HG02840 (cell line): ENCODE measurements around the gene NFYB.
"Not testable (repeated sequence)": the region's sequence is repeated elsewhere in the genome, so short reads cannot be mapped to it uniquely, and the experiment has no call there.

ENCODE experiments used
- ATAC-seq: cut with Tn5 transposase; IDR thresholded peaks from one replicate; pipeline ENCODE4 v1.9.1; 2021; ENCODE audit warnings: mild to moderate bottlenecking, moderate library complexity, moderate number of reproducible peaks; ENCODE audit not compliant: unreplicated experiment, low FRiP score

The NFYB gene

GRCh38 chr12:104137902-104138796 lies at the start of gene NFYB:
Gene NFYB, minus strand, starts transcription at chr12:104138210. Its CDS starts 2,757 bp downstream, at chr12:104135453.
- peak; percentile 93 for ATAC-seq

GRCh38 chr12:104187446-104188155 lies 49.6 kb upstream of the NFYB start:
- no peak for ATAC-seq

- no peak for ATAC-seq
Observed at GRCh38 chr12:104183443-104183842, 45.4 kb upstream of the NFYB start.

GRCh38 chr12:104182621-104183378 lies 44.8 kb upstream of the NFYB start:
- ATAC-seq, result no peak

- ATAC-seq, result no peak
Observed at GRCh38 chr12:104182144-104182543, 44.1 kb upstream of the NFYB start.

- ATAC-seq, result no peak
Observed at GRCh38 chr12:104181313-104181712, 43.3 kb upstream of the NFYB start.

GRCh38 chr12:104180374-104180773 lies 42.4 kb upstream of the NFYB start:
- no peak for ATAC-seq

- no peak for ATAC-seq
Observed at GRCh38 chr12:104177663-104178501, 39.9 kb upstream of the NFYB start.

- no peak for ATAC-seq
Observed at GRCh38 chr12:104177336-104177662, 39.3 kb upstream of the NFYB start.

GRCh38 chr12:104175726-104176247 lies 37.8 kb upstream of the NFYB start:
- ATAC-seq, result no peak

GRCh38 chr12:104173804-104174203 lies 35.8 kb upstream of the NFYB start:
- ATAC-seq, result not testable (repeated sequence)

GRCh38 chr12:104172570-104172947 lies 34.5 kb upstream of the NFYB start:
- ATAC-seq, result no peak

GRCh38 chr12:104171785-104172569 lies 34.0 kb upstream of the NFYB start:
- no peak for ATAC-seq

- no peak for ATAC-seq
Observed at GRCh38 chr12:104168596-104168995, 30.6 kb upstream of the NFYB start.

GRCh38 chr12:104167519-104168458 lies 29.8 kb upstream of the NFYB start:
- no peak for ATAC-seq

GRCh38 chr12:104166465-104166864 lies 28.5 kb upstream of the NFYB start:
- ATAC-seq, result no peak

GRCh38 chr12:104165801-104166200 lies 27.8 kb upstream of the NFYB start:
- ATAC-seq, result no peak

GRCh38 chr12:104164634-104165033 lies 26.6 kb upstream of the NFYB start:
- no peak for ATAC-seq
